ENCODE measurements around the gene DUSP7.

- TF ChIP-seq POLR2AphosphoS5 (IDR thresholded peaks at IDR 0.05; ENCODE audit: low read depth, low read length) (no peak), POLR2A (IDR thresholded peaks at IDR 0.05; ENCODE audit: low read depth, low read length) (no peak)
Measured at GRCh38 chr3:52067046-52067445, 10.7 kb upstream of the DUSP7 start.
